ENCODE data around the gene C1D.

DNA sequence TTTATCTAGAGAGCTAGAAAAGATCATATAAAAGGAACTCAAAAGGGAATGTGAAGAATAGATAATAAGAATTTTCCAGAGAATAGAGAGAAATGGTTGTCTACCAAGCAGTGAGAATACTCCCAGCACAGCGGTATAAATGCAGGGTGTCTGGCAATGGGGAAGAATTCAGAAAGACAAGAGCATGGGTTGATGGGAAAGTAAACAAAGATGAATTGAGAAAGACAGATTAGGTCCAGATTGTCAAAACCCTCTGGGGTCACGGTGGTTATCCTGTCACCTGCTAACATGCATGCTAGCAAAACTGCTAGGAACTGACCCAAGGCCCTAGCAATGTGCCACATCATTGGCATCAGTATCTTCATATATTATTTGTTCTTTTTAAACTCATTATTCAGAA lies 30.8 kb upstream of the C1D start:
- TF ChIP-seq CEBPB (IDR thresholded peaks at IDR 0.05; ENCODE audit: low read depth) (no peak), RAD21 (IDR thresholded peaks at IDR 0.05; ENCODE audit: low read depth) (no peak), CTCF (IDR thresholded peaks at IDR 0.05 in 2 of 3, conservative IDR thresholded peaks at IDR 0.05 in 1 of 3; ENCODE audit: borderline replicate concordance in 1 of 3, insufficient read depth in 1 of 3, low read depth in 2 of 3, low read length in 2 of 3) (no peak), EZH2 (IDR thresholded peaks at IDR 0.05) (no peak), ZNF274 (IDR thresholded peaks at IDR 0.05; ENCODE audit: low read depth, low read length) (no peak), YY1 (IDR thresholded peaks at IDR 0.05; ENCODE audit: extremely low read depth, insufficient replicate concordance, low read depth, low read length) (no peak), POLR2A (IDR thresholded peaks at IDR 0.05; ENCODE audit: borderline replicate concordance, extremely low read depth, insufficient read depth, insufficient read length) (no peak)
- TF ChIP-seq, protein P1, sequence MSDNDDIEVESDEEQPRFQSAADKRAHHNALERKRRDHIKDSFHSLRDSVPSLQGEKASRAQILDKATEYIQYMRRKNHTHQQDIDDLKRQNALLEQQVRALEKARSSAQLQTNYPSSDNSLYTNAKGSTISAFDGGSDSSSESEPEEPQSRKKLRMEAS (IDR thresholded peaks at IDR 0.05), result no peak
- TF ChIP-seq, protein P2, sequence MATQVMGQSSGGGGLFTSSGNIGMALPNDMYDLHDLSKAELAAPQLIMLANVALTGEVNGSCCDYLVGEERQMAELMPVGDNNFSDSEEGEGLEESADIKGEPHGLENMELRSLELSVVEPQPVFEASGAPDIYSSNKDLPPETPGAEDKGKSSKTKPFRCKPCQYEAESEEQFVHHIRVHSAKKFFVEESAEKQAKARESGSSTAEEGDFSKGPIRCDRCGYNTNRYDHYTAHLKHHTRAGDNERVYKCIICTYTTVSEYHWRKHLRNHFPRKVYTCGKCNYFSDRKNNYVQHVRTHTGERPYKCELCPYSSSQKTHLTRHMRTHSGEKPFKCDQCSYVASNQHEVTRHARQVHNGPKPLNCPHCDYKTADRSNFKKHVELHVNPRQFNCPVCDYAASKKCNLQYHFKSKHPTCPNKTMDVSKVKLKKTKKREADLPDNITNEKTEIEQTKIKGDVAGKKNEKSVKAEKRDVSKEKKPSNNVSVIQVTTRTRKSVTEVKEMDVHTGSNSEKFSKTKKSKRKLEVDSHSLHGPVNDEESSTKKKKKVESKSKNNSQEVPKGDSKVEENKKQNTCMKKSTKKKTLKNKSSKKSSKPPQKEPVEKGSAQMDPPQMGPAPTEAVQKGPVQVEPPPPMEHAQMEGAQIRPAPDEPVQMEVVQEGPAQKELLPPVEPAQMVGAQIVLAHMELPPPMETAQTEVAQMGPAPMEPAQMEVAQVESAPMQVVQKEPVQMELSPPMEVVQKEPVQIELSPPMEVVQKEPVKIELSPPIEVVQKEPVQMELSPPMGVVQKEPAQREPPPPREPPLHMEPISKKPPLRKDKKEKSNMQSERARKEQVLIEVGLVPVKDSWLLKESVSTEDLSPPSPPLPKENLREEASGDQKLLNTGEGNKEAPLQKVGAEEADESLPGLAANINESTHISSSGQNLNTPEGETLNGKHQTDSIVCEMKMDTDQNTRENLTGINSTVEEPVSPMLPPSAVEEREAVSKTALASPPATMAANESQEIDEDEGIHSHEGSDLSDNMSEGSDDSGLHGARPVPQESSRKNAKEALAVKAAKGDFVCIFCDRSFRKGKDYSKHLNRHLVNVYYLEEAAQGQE (IDR thresholded peaks at IDR 0.05; ENCODE audit: low read depth), result no peak
- TF ChIP-seq, protein P3, sequence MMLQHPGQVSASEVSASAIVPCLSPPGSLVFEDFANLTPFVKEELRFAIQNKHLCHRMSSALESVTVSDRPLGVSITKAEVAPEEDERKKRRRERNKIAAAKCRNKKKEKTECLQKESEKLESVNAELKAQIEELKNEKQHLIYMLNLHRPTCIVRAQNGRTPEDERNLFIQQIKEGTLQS (IDR thresholded peaks at IDR 0.05), result no peak
